Neural cell (in vitro differentiated cells): Measurements from ENCODE around the gene MGLL. TPM values are rescaled to one million over a fixed set of nuclear protein-coding genes. Genes with fewer than 3 reads are reported as not detected.

Source experiments
- H2AFZ ChIP-seq: fragments of 200-600, 300-800 bp; sonication (generic), shearing (Covaris generic); 2 replicates; pipeline ENCODE4 v1.6.0; 2014; ENCODE audit warnings: low read depth, mild to moderate bottlenecking, antibody characterized with exemption, low read length, moderate library complexity
- H3F3A ChIP-seq: fragments of 200-600 bp; shearing (Covaris generic); 2 replicates; pipeline ENCODE4 v1.6.1; 2016; ENCODE audit warnings: mild to moderate bottlenecking, moderate library complexity, mixed read lengths, antibody characterized with exemption, low read length; ENCODE audit not compliant: insufficient read depth, poor library complexity, severe bottlenecking
- H3K27ac ChIP-seq: fragments of 200-600, 300-800 bp; sonication (generic), shearing (Covaris generic); 2 replicates; pipeline ENCODE4 v1.5.1; 2014; ENCODE audit warnings: mild to moderate bottlenecking, low read length, moderate library complexity
- H3K27me3 ChIP-seq: fragments of 300-800, 200-600 bp; sonication (generic), shearing (Covaris generic); 2 replicates; pipeline ENCODE4 v1.6.0; 2014; ENCODE audit warnings: mild to moderate bottlenecking, low read depth, low read length, moderate library complexity; ENCODE audit not compliant: insufficient read depth
- H3K36me3 ChIP-seq: fragments of 300-800, 200-600 bp; sonication (generic), shearing (Covaris generic); 2 replicates; pipeline ENCODE4 v1.5.1; 2014; ENCODE audit warnings: mild to moderate bottlenecking, antibody characterized with exemption, low read length, moderate library complexity; ENCODE audit not compliant: insufficient read depth
- H3K4me2 ChIP-seq: fragments of 300-800, 200-600 bp; sonication (generic), shearing (Covaris generic); 2 replicates; pipeline ENCODE4 v1.6.0; 2014; ENCODE audit warnings: mild to moderate bottlenecking, low read length
- H3K4me3 ChIP-seq: fragments of 300-800, 200-600 bp; sonication (generic), shearing (Covaris generic); 2 replicates; pipeline ENCODE4 v1.5.1; 2014; ENCODE audit warnings: mild to moderate bottlenecking, low read length, moderate library complexity
- H3K79me2 ChIP-seq: fragments of 200-600 bp; shearing (Covaris generic); replicated peaks from 2 replicates; pipeline ENCODE4 v1.6.0; 2014; ENCODE audit warnings: mild to moderate bottlenecking, low read length, moderate library complexity; ENCODE audit not compliant: insufficient read depth
- H3K9ac ChIP-seq: fragments of 300-800, 200-600 bp; sonication (generic), shearing (Covaris generic); 2 replicates; pipeline ENCODE4 v1.6.1; 2016; ENCODE audit warnings: mild to moderate bottlenecking, low read length, mixed read lengths
- H3K9me2 ChIP-seq: fragments of 200-600 bp; shearing (Covaris generic); 2 replicates; pipeline ENCODE4 v1.6.1; 2016; ENCODE audit warnings: mild to moderate bottlenecking, low read length, mixed read lengths; ENCODE audit not compliant: insufficient read depth
- H3K9me3 ChIP-seq: fragments of 200-600, 300-800 bp; sonication (generic), shearing (Covaris generic); 2 replicates; pipeline ENCODE4 v1.6.1; 2016; ENCODE audit warnings: mild to moderate bottlenecking, mixed run types, low read length, moderate library complexity, mixed read lengths
- H4K20me1 ChIP-seq: fragments of 200-600 bp; shearing (Covaris generic); 2 replicates; pipeline ENCODE4 v1.6.1; 2016; ENCODE audit warnings: mild to moderate bottlenecking, mixed run types; ENCODE audit not compliant: insufficient read depth
- CTCF ChIP-seq: fragments of 450-650 bp; IDR thresholded peaks from 2 replicates; pipeline ENCODE4 v1.5.1; 2014; ENCODE audit warnings: antibody characterized with exemption, mild to moderate bottlenecking, moderate library complexity; ENCODE audit not compliant: poor library complexity, severe bottlenecking
- EP300 ChIP-seq: fragments of 450-650 bp; conservative IDR thresholded peaks from 2 replicates; pipeline ENCODE4 v1.6.1; 2014; ENCODE audit warnings: antibody characterized with exemption, mild to moderate bottlenecking, moderate library complexity; ENCODE audit not compliant: poor library complexity, severe bottlenecking
- EZH2 ChIP-seq: fragments of 200-600, 300-800 bp; shearing (Covaris generic), sonication (generic); IDR thresholded peaks from 2 replicates; pipeline ENCODE4 v1.6.1; 2014; ENCODE audit warnings: antibody characterized with exemption, low read length, borderline replicate concordance, mild to moderate bottlenecking; ENCODE audit not compliant: insufficient read depth, poor library complexity, severe bottlenecking
- MXI1 ChIP-seq: fragments of 450-650 bp; conservative IDR thresholded peaks from 2 replicates; pipeline ENCODE4 v1.6.1; 2014; ENCODE audit warnings: antibody characterized with exemption, mild to moderate bottlenecking; ENCODE audit not compliant: poor library complexity, severe bottlenecking
- POLR2AphosphoS5 ChIP-seq: IDR thresholded peaks from 2 replicates; pipeline ENCODE4 v1.6.1; 2012
- RAD21 ChIP-seq: fragments of 450-650 bp; conservative IDR thresholded peaks from 2 replicates; pipeline ENCODE4 v1.6.1; 2014; ENCODE audit warnings: antibody characterized with exemption, mild to moderate bottlenecking, moderate library complexity
- REST ChIP-seq: IDR thresholded peaks from 2 replicates; pipeline ENCODE4 v1.6.1; 2012; ENCODE audit warnings: borderline replicate concordance
- SMC3 ChIP-seq: fragments of 450-650 bp; conservative IDR thresholded peaks from 2 replicates; pipeline ENCODE4 v1.6.1; 2014; ENCODE audit warnings: antibody characterized with exemption, mild to moderate bottlenecking, moderate library complexity; ENCODE audit not compliant: poor library complexity
- TAF1 ChIP-seq: IDR thresholded peaks from 2 replicates; pipeline ENCODE4 v1.6.1; 2012; ENCODE audit warnings: low read depth
- polyA plus RNA-seq: library from polyadenylated mRNA; depleted of rRNA; stranded (reverse); fragments of >200 nt; gene quantifications from 2 replicates; pipeline ENCODE4 v1.2.3, GENCODE V29; 2014

Gene MGLL
- polyA plus RNA-seq, 1 donor from 2014 or later, result 2.0 TPM

GRCh38 chr3:127815641-127816605 lies 6.4 kb downstream of the MGLL start:
- H3K27me3 ChIP-seq, result no peaks in the 10 kb centered on the region
- no peaks in the 10 kb centered on the region for H3K9me2 ChIP-seq
- no peaks in the 10 kb centered on the region for H3K79me2 ChIP-seq
- H2AFZ ChIP-seq, result no peak overlapping the region
- H3F3A ChIP-seq, result no peaks in the 10 kb centered on the region
- no peaks in the 10 kb centered on the region for H3K36me3 ChIP-seq
- H3K9ac ChIP-seq, result no peak overlapping the region
- no peak overlapping the region for H3K4me2 ChIP-seq
- H3K4me3 ChIP-seq, result no peak overlapping the region
- no peak overlapping the region for H3K27ac ChIP-seq
- no peaks in the 10 kb centered on the region for H4K20me1 ChIP-seq
- TF ChIP-seq SMC3 (no peak), EZH2 (no peak), CTCF (no peak), TAF1 (no peak), RAD21 (no peak), EP300 (no peak), REST (no peak), POLR2AphosphoS5 (no peak)
- H3K9me3 ChIP-seq, result no peaks in the 10 kb centered on the region

- no peaks in the 10 kb centered on the region for H3K9me3 ChIP-seq
- no peak overlapping the region for H2AFZ ChIP-seq
- no peaks in the 10 kb centered on the region for H4K20me1 ChIP-seq
- no peak overlapping the region for H3K9ac ChIP-seq
- H3K27me3 ChIP-seq, result no peaks in the 10 kb centered on the region
- H3K4me3 ChIP-seq, result no peak overlapping the region
- no peak overlapping the region for H3K27ac ChIP-seq
- no peaks in the 10 kb centered on the region for H3F3A ChIP-seq
- H3K79me2 ChIP-seq, result no peaks in the 10 kb centered on the region
- TF ChIP-seq TAF1 (no peak), CTCF (no peak), POLR2AphosphoS5 (no peak), SMC3 (no peak), EZH2 (no peak), EP300 (no peak), RAD21 (no peak), MXI1 (no peak), REST (no peak)
- no peak overlapping the region for H3K4me2 ChIP-seq
- H3K36me3 ChIP-seq, result no peaks in the 10 kb centered on the region
- no peaks in the 10 kb centered on the region for H3K9me2 ChIP-seq
Observed at GRCh38 chr3:127815001-127815400, 7.3 kb downstream of the MGLL start.
